Activated CD8-positive, alpha-beta memory T cell treated with anti-CD3 and anti-CD28 coated beads for 1 hour (primary cell): Measurements from ENCODE around the gene MYO7A.

Source experiments
- DNase-seq, 2 donors: peaks; one replicate each; pipeline ENCODE4 v3.0.0-alpha.2; 2020; ENCODE audit warnings: low read depth in 1 of 2; ENCODE audit errors: extremely low read depth in 1 of 2

Gene MYO7A

DNA sequence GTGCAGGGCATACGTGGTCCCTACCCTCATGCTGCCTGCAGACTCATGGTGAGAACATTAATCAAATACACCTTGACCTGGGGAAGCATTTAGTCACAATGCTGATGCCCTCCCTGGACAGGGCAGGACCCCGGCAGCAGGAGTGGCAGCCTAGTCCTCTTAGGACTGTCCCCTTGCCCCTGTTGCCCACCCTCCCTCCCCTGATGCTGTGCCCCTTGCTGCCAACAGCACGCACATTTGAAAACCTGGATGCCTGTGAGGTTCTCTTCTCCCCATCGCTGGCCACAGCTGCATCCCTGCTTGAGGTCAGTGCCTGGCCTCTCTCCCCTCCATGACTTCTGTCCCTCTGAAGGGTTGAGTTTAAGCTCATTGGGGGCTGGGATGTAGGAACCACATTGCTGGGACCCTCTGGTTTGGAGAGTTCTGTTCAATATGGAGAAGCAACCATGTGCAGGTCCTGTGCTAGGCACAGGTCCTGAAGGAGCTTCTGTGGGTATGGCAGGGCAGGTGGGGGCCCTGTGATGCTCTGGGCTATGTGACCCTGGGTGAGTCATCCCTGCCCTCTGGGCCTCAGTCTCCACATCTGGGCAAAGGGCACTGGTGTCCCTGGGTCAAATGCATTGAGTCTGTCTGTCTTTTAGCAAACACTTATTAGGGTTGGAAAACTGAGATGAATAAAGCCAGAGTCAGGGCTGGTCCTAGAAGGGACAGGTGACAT lies 31.3 kb downstream of the MYO7A start:
- no peak for DNase-seq

DNA sequence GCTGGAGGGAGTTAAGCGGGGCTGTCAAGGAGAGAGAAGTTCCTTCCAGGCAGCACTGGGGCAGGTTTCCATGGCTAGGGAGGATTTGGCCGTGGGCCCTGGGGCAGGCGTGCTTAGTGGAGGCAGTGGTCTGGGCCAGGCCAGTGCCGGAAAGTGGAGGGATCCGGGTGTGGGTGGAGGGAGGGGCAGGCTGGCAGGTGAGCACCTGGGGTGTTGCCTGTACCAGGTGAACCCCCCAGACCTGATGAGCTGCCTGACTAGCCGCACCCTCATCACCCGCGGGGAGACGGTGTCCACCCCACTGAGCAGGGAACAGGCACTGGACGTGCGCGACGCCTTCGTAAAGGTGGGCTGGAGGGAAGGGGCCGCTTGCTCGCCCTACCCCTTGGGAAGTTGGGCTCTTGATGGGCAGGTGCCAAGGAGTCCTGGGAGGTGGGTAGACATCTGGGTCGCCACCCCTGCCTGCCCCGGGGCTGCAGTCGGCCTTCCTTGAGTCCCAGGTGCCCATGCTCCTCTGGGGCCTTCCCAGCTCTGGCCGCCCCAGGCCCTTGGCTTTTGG lies 32.0 kb downstream of the MYO7A start:
- DNase-seq = no peak

GRCh38 chr11:77163271-77163670 lies 35.2 kb downstream of the MYO7A start:
- DNase-seq = no peak

DNA sequence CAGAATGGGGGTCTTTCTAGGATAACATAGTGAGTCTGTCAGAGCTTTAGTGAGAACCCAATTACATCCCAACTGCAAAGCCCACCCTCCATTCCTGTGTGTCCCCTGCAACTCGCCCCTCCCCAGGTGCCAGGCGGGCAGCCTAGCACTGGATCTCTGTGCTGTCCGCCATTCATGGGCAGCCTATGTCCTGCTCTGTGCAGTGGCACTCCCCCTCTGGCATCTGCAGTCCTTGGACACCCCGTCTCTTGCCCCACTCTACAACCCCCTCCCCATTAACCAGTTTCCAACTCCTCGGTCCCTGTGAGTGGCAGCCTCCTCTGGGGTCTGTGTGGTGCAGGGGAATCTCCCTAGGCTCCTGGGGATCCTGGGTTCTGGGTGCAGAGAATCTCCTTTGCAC lies 37.0 kb downstream of the MYO7A start:
- DNase-seq = no peak

GRCh38 chr11:77166021-77166420 lies 38.0 kb downstream of the MYO7A start:
- no peak for DNase-seq

DNA sequence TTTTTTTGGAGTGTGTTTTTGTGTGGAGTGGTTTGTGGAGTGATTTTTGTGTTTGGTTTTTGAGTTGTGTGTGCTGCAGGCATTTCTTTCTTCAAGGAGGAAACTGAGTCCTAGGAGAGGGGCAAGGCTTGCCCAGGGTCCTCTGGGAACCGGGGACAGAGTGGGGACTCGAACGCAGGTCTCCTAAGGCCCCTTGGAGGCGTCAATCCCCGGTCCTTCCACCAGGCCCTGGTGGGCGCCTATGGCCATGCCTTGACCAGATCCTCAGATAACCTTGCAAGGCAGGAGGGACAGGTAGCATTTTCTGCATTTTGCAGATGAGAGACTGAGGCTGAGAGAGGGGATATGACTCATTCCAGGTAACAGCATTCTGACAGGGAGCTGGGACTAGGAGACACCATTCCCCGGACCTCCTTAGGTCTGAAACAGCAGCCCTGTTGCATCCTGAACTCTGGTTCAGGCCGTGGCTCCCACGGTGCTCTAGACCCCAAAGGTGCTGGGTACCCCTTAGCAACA lies 39.1 kb downstream of the MYO7A start:
- no peak for DNase-seq

DNA sequence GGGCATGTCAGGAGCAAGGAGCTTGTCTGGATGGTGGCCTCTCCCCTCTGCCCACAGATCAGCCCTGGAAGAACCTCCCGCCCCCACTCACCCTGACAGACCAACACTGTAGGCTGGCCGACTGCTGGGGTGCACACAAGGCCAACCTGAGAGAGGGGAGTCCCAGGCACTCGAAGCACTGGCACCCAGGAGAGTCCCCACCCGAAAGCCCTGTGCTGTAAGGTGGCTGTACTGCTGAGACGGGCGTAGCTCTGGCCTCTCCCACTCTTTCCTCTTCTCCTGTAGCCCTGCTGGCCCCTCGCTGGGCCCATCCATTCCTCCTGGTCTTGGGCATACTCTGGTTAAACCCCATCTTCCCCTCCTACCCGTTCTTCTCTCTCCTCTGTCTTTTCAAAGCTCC lies 39.7 kb downstream of the MYO7A start:
- DNase-seq = no peak

DNA sequence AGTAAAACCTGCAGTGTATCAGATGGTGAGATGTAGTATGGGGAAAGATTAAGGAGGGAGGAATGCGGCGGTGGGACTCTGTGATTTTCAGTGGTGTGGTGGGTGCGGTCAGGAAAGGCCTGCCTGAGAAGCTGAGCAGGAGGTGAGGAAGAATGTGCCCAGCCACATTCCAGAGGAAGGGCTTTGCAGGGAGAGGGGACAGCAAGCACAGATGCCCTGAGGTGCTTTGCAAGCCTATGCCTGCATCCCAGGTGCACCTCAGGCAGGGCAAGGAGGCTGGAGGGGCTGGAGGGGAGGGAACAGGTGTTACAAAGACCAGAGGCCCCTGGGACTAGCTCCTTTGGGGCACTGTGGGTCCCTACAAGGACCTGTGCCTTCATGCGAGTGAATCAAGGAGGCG lies 42.1 kb downstream of the MYO7A start:
- DNase-seq = no peak

- no peak for DNase-seq
Observed at GRCh38 chr11:77171254-77171653, 43.2 kb downstream of the MYO7A start.

DNA sequence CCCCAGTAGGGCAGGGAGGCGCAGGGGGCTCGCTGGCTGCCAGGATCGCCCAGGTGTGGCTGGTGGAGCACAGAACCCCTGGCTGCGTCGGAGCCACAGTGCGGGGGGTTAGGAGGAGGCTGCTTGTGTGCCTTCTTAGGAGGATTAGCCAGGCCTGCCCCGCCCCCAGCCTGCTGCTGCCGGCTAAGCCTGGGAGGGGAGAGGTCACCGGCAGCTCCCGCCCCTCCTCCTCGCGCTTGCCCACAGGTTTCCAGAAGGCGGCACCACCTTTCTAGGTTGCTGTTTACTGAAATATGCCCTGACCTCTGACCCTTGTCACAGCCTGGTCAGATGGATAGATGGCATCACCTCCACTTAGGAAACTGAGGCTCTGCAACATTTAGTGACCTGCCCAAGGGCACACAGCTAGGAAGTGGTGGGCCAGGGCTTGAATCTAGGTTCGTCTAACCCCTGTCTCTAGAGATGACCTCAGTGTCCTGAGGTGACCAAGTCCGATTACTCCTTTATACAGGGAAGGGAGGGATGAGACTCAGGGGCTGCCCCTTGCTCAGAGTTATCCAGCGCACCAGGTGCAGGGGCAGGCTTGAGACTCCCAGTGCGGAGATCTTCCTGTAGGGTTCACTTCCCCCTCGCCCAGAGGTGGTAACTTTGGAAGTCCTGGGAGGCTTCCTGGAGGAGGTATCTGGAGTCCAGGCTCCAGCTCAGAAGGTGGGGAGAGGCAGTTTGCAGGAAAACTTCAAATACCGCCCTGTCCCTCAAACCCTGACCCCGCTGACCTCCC lies 44.0 kb downstream of the MYO7A start:
- no peak for DNase-seq

DNA sequence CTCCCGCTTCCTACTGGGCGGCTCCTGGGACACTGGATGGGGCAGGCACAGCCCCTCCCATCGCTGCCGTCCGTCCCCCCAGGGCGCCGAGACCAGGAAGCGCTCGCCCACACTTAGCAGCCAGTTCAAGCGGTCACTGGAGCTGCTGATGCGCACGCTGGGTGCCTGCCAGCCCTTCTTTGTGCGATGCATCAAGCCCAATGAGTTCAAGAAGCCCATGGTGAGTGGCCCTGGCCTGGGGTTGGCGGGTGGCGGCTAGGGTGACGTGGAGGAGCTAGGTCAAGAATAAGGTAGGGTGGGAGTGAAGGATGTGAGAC lies 44.6 kb downstream of the MYO7A start:
- DNase-seq = no peak

DNA sequence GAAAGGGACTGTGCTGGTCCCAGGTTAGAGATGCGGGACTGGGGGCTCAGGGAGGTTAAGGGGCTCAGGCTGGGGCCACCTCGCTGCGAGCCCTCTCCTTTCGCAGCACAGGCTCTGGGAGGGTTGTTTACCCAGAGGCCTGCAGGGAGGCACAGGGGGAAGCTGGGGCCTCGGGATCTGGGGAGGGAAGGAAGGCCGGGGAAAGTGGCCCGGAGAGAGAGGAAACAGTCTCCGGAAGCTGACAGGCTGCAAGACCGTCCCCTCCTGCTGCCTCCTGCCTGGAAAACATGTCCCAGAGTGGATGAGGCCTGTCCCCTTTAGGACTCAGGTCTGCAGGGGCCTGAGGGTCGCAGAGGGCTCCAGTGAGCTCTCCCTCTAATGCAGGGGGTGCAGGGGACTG lies 45.4 kb downstream of the MYO7A start:
- no peak for DNase-seq

GRCh38 chr11:77174559-77174958 lies 46.5 kb downstream of the MYO7A start:
- DNase-seq = no peak

- DNase-seq = no peak
Observed at GRCh38 chr11:77175021-77175842, 47.2 kb downstream of the MYO7A start.

- no peak for DNase-seq
Observed at GRCh38 chr11:77175869-77176539, 48.0 kb downstream of the MYO7A start.

GRCh38 chr11:77176996-77177395 lies 49.0 kb downstream of the MYO7A start:
- DNase-seq = no peak

- no peak for DNase-seq
Observed at GRCh38 chr11:77178150-77178549, 50.1 kb downstream of the MYO7A start.

DNA sequence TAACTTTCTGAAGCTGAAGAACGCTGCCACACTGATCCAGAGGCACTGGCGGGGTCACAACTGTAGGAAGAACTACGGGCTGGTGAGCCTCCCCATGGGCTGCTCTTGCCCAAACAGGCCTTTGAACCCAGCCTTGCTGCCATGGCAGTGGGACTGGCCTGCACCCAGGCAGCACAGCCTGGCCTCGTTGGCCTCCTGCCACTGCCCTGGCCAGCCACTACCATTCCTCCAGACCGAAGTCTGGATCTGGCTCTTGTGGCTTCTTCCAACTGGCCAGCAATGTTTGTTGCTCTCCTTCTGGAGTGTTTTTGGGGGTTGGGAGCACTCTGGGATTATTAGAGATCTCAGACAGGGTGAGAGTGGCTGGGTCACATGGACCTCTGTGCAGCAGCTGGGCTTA lies 51.0 kb downstream of the MYO7A start:
- no peak for DNase-seq

DNA sequence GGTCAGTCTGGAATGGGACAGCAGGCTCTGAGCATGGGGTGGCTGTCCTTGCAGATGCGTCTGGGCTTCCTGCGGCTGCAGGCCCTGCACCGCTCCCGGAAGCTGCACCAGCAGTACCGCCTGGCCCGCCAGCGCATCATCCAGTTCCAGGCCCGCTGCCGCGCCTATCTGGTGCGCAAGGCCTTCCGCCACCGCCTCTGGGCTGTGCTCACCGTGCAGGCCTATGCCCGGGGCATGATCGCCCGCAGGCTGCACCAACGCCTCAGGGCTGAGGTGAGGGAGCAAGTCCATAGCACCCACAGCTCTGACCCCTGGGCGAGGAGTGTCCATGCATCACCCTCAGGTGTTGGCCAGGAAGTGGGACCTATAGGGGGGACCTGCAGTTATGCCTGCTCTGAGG lies 51.6 kb downstream of the MYO7A start:
- no peak for DNase-seq

GRCh38 chr11:77180346-77180745 lies 52.3 kb downstream of the MYO7A start:
- DNase-seq = no peak

DNA sequence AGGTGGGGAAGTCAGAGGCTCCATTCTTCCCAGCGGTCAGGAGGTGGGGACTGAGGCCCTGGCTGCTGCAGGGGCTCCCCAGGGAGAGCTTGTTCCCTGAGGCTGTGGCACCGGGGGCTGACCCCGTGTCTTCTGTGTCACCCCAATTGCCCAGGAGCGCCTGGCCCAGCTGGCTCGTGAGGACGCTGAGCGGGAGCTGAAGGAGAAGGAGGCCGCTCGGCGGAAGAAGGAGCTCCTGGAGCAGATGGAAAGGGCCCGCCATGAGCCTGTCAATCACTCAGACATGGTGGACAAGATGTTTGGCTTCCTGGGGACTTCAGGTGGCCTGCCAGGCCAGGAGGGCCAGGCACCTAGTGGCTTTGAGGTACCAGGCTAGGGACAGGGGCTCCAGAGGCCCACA lies 53.2 kb downstream of the MYO7A start:
- no peak for DNase-seq
